ENCODE measurements around the gene HOXA7.

HOXA7 gene

GRCh38 chr7:27111042-27111750 lies 45.3 kb downstream of the HOXA7 start:
- Mint-ChIP-seq H3K36me3 (ENCODE audit: insufficient read depth) (no peaks in the 10 kb centered on the region), H3K4me1 (no peaks in the 10 kb centered on the region)
- no peak for ATAC-seq (replicated peaks; ENCODE audit: extremely low read depth, poor library complexity, severe bottlenecking)

GRCh38 chr7:27110186-27111031 lies 46.1 kb downstream of the HOXA7 start:
- Mint-ChIP-seq H3K27ac (ENCODE audit: low read depth) (no peak overlapping the region), H3K27me3 (no peaks in the 10 kb centered on the region), H3K9me3 (no peaks in the 10 kb centered on the region), H3K4me1 (no peaks in the 10 kb centered on the region), H3K4me3 (no peak overlapping the region), H3K36me3 (ENCODE audit: insufficient read depth) (no peaks in the 10 kb centered on the region)
- DNase-seq (ENCODE audit: low spot score in 2 of 2) (no peak), ATAC-seq (replicated peaks; ENCODE audit: extremely low read depth, poor library complexity, severe bottlenecking) (no peak)

More at GRCh38 chr7:27111042-27111750, 45.3 kb downstream of the HOXA7 start:
- H3K9me3 Mint-ChIP-seq, result no peaks in the 10 kb centered on the region
- no peak overlapping the region for H3K4me3 Mint-ChIP-seq
- no peaks in the 10 kb centered on the region for H3K27me3 Mint-ChIP-seq
- DNase-seq (ENCODE audit: low spot score in 2 of 2), result no peak
- no peak overlapping the region for H3K27ac Mint-ChIP-seq (ENCODE audit: low read depth)

GRCh38 chr7:27109466-27110185 lies 46.8 kb downstream of the HOXA7 start:
- no peaks in the 10 kb centered on the region for H3K4me1 Mint-ChIP-seq
- H3K9me3 Mint-ChIP-seq, result no peaks in the 10 kb centered on the region
- H3K27me3 Mint-ChIP-seq, result peaks cover 2% of the 10 kb centered on the region
- H3K36me3 Mint-ChIP-seq (ENCODE audit: insufficient read depth), result no peaks in the 10 kb centered on the region
- DNase-seq (ENCODE audit: low spot score in 2 of 2) (no peak), ATAC-seq (replicated peaks; ENCODE audit: extremely low read depth, poor library complexity, severe bottlenecking) (no peak)
- H3K27ac Mint-ChIP-seq (ENCODE audit: low read depth), result no peak overlapping the region
- H3K4me3 Mint-ChIP-seq, result no peak overlapping the region

- ATAC-seq (replicated peaks; ENCODE audit: extremely low read depth, poor library complexity, severe bottlenecking) (no peak), DNase-seq (ENCODE audit: low spot score in 2 of 2) (no peak)
- Mint-ChIP-seq H3K27me3 (peaks cover 12% of the 10 kb centered on the region), H3K27ac (ENCODE audit: low read depth) (no peak overlapping the region), H3K36me3 (ENCODE audit: insufficient read depth) (no peaks in the 10 kb centered on the region), H3K4me3 (no peak overlapping the region), H3K9me3 (no peaks in the 10 kb centered on the region), H3K4me1 (peaks cover 5% of the 10 kb centered on the region)
These were observed 47.9 kb downstream of the HOXA7 start for GRCh38 chr7:27108390-27109127.

- H3K27ac Mint-ChIP-seq (ENCODE audit: low read depth), result no peak overlapping the region
- no peaks in the 10 kb centered on the region for H3K36me3 Mint-ChIP-seq (ENCODE audit: insufficient read depth)
- peaks cover 21% of the 10 kb centered on the region for H3K27me3 Mint-ChIP-seq
- DNase-seq (ENCODE audit: low spot score in 2 of 2) (no peak), ATAC-seq (replicated peaks; ENCODE audit: extremely low read depth, poor library complexity, severe bottlenecking) (no peak)
- no peaks in the 10 kb centered on the region for H3K9me3 Mint-ChIP-seq
- peaks cover 11% of the 10 kb centered on the region for H3K4me1 Mint-ChIP-seq
- H3K4me3 Mint-ChIP-seq, result no peak overlapping the region
These were observed 48.8 kb downstream of the HOXA7 start for GRCh38 chr7:27107391-27108381.

GRCh38 chr7:27106901-27107240 lies 49.6 kb downstream of the HOXA7 start:
- H3K36me3 Mint-ChIP-seq (ENCODE audit: insufficient read depth), result peaks cover 2% of the 10 kb centered on the region
- DNase-seq (ENCODE audit: low spot score in 2 of 2) (no peak), ATAC-seq (replicated peaks; ENCODE audit: extremely low read depth, poor library complexity, severe bottlenecking) (no peak)
- no peak overlapping the region for H3K27ac Mint-ChIP-seq (ENCODE audit: low read depth)
- peaks cover 29% of the 10 kb centered on the region for H3K27me3 Mint-ChIP-seq
- H3K4me1 Mint-ChIP-seq, result peaks cover 17% of the 10 kb centered on the region
- H3K9me3 Mint-ChIP-seq, result no peaks in the 10 kb centered on the region
- H3K4me3 Mint-ChIP-seq, result no peak overlapping the region

GRCh38 chr7:27106181-27106900 lies 50.1 kb downstream of the HOXA7 start:
- ATAC-seq (replicated peaks; ENCODE audit: extremely low read depth, poor library complexity, severe bottlenecking), result no peak
- Mint-ChIP-seq H3K36me3 (ENCODE audit: insufficient read depth) (peaks cover 2% of the 10 kb centered on the region), H3K27me3 (peaks cover 35% of the 10 kb centered on the region), H3K4me3 (no peak overlapping the region), H3K4me1 (peaks cover 23% of the 10 kb centered on the region), H3K9me3 (no peaks in the 10 kb centered on the region), H3K27ac (ENCODE audit: low read depth) (no peak overlapping the region)
- no peak for DNase-seq (ENCODE audit: low spot score in 2 of 2)

GRCh38 chr7:27105301-27106031 lies 51.0 kb downstream of the HOXA7 start:
- H3K4me3 Mint-ChIP-seq, result no peak overlapping the region
- peaks cover 4% of the 10 kb centered on the region for H3K36me3 Mint-ChIP-seq (ENCODE audit: insufficient read depth)
- H3K4me1 Mint-ChIP-seq, result peaks cover 23% of the 10 kb centered on the region
- no peak for ATAC-seq (replicated peaks; ENCODE audit: extremely low read depth, poor library complexity, severe bottlenecking)
- no peaks in the 10 kb centered on the region for H3K9me3 Mint-ChIP-seq
- DNase-seq (ENCODE audit: low spot score in 2 of 2), result no peak
- no peak overlapping the region for H3K27ac Mint-ChIP-seq (ENCODE audit: low read depth)
- peaks cover 43% of the 10 kb centered on the region for H3K27me3 Mint-ChIP-seq

- Mint-ChIP-seq H3K36me3 (ENCODE audit: insufficient read depth) (peaks cover 7% of the 10 kb centered on the region), H3K27ac (ENCODE audit: low read depth) (no peak overlapping the region), H3K27me3 (peaks cover 53% of the 10 kb centered on the region), H3K9me3 (no peaks in the 10 kb centered on the region), H3K4me1 (peaks cover 23% of the 10 kb centered on the region), H3K4me3 (no peak overlapping the region)
- no peak for ATAC-seq (replicated peaks; ENCODE audit: extremely low read depth, poor library complexity, severe bottlenecking)
- DNase-seq (ENCODE audit: low spot score in 2 of 2), result no peak
These were observed 52.0 kb downstream of the HOXA7 start for GRCh38 chr7:27104341-27105058.

Data from central memory CD8-positive, alpha-beta T cell (primary cell).